ENCODE measurements around the gene OLFML2B.

Gene OLFML2B

DNA sequence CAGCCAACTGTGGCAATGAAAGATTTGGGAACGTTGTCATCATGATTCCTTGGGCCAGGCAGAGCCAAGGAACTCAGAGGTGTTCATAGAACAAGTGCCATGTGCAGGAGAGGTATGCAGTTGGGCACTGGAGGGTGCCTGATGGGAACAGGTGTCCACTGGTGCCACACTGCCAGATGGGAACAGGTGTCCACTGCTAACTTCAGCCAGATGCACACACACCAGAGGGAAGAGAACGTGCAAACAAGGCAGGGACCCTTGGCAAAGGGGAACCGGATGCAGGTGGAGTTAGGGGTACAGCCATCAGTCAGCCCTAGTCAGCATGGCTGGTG is 13.5 kb downstream of the OLFML2B start:
- CTCF ChIA-PET = no interaction called here
- Histone ChIP-seq H3K9me3 (ENCODE audit: control insufficient read depth, insufficient read depth, low read depth, low read length) (no peaks in the 10 kb centered on the region), H3K27ac (ENCODE audit: extremely low read depth, low read depth, low read length) (no peak overlapping the region), H3K4me1 (ENCODE audit: control insufficient read depth, insufficient read depth, low read length) (no peaks in the 10 kb centered on the region), H3K4me3 (ENCODE audit: low read depth, low read length) (no peak overlapping the region), H3K36me3 (ENCODE audit: control insufficient read depth in 2 of 2, insufficient read depth in 1 of 2, low read length in 2 of 2) (no peaks in the 10 kb centered on the region)
- TF ChIP-seq ZNF791 (tag by site-specific recombination; IDR thresholded peaks at IDR 0.05) = no peak
- TF ChIP-seq WT1 (tag by site-specific recombination; IDR thresholded peaks at IDR 0.05) = no peak
- TF ChIP-seq ZNF292 (tag by site-specific recombination; IDR thresholded peaks at IDR 0.05; ENCODE audit: borderline replicate concordance, low read depth) = no peak
- TF ChIP-seq SCRT1 (tag by site-specific recombination; IDR thresholded peaks at IDR 0.05; ENCODE audit: borderline replicate concordance) = 0 out of 2 replicates have a peak, but pooled peaks have one; percentile 9
- TF ChIP-seq TCF7L2 (IDR thresholded peaks at IDR 0.05; ENCODE audit: borderline replicate concordance, low read depth, low read length) = no peak
- peak; percentile 19; the same call in 1 of the 2 replicates for TF ChIP-seq SCRT2 (tag by site-specific recombination; IDR thresholded peaks at IDR 0.05)
- POLR2A ChIA-PET = no interaction called here

GRCh38 chr1:162009501-162010174 is 14.0 kb downstream of the OLFML2B start:
- TF ChIP-seq, protein P1, sequence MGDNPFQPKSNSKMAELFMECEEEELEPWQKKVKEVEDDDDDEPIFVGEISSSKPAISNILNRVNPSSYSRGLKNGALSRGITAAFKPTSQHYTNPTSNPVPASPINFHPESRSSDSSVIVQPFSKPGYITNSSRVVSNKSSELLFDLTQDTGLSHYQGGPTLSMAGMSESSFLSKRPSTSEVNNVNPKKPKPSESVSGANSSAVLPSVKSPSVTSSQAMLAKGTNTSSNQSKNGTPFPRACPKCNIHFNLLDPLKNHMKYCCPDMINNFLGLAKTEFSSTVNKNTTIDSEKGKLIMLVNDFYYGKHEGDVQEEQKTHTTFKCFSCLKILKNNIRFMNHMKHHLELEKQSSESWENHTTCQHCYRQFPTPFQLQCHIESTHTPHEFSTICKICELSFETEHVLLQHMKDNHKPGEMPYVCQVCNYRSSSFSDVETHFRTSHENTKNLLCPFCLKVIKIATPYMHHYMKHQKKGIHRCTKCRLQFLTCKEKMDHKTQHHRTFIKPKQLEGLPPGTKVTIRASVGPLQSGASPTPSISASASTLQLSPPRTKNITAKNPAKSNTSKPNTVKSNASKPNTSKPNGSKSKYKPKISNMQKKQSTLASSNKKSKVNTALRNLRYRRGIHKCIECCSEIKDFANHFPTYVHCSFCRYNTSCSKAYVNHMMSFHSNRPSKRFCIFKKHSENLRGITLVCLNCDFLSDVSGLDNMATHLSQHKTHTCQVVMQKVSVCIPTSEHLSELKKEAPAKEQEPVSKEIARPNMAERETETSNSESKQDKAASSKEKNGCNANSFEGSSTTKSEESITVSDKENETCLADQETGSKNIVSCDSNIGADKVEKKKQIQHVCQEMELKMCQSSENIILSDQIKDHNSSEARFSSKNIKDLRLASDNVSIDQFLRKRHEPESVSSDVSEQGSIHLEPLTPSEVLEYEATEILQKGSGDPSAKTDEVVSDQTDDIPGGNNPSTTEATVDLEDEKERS (tag by site-specific recombination; IDR thresholded peaks at IDR 0.05) = no peak
- TF ChIP-seq ZSCAN23 (tag by site-specific recombination; IDR thresholded peaks at IDR 0.05) (no peak), SP2 (tag by site-specific recombination; IDR thresholded peaks at IDR 0.05) (no peak), BCL6B (tag by site-specific recombination; IDR thresholded peaks at IDR 0.05) (no peak), ZNF645 (tag by site-specific recombination; IDR thresholded peaks at IDR 0.05) (no peak), GFI1B (tag by site-specific recombination; IDR thresholded peaks at IDR 0.05) (no peak), SP3 (tag by site-specific recombination; IDR thresholded peaks at IDR 0.05) (no peak), PRDM6 (tag by site-specific recombination; IDR thresholded peaks at IDR 0.05) (no peak), ZNF112 (tag by site-specific recombination; IDR thresholded peaks at IDR 0.05) (no peak)
- TF ChIP-seq, protein P2, sequence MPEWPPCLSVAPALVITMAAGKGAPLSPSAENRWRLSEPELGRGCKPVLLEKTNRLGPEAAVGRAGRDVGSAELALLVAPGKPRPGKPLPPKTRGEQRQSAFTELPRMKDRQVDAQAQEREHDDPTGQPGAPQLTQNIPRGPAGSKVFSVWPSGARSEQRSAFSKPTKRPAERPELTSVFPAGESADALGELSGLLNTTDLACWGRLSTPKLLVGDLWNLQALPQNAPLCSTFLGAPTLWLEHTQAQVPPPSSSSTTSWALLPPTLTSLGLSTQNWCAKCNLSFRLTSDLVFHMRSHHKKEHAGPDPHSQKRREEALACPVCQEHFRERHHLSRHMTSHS (tag by site-specific recombination; IDR thresholded peaks at IDR 0.05) = no peak
- Histone ChIP-seq H3K36me3 (ENCODE audit: control insufficient read depth in 2 of 2, insufficient read depth in 1 of 2, low read length in 2 of 2) (no peaks in the 10 kb centered on the region), H3K9me3 (ENCODE audit: control insufficient read depth, insufficient read depth, low read depth, low read length) (no peaks in the 10 kb centered on the region), H3K27ac (ENCODE audit: extremely low read depth, low read depth, low read length) (no peak overlapping the region), H3K4me1 (ENCODE audit: control insufficient read depth, insufficient read depth, low read length) (no peaks in the 10 kb centered on the region), H3K4me3 (ENCODE audit: low read depth, low read length) (no peak overlapping the region)
- POLR2A ChIA-PET = no interaction called here
- CTCF ChIA-PET = no interaction called here

Data from HEK293 (cell line).